ENCODE data around the gene ACP5. TPM values are rescaled to one million over a fixed set of nuclear protein-coding genes. Genes with fewer than 3 reads are reported as not detected.
A peak's percentile ranks its signal among the peaks of the same experiment; 100 is the strongest.

ACP5 gene
- total and polyA plus RNA-seq, 2 of the 8 experiments (the other 6 are each of a cell fraction or from before 2014, with no cell fraction given): 9.0 to 14.3 TPM

DNA sequence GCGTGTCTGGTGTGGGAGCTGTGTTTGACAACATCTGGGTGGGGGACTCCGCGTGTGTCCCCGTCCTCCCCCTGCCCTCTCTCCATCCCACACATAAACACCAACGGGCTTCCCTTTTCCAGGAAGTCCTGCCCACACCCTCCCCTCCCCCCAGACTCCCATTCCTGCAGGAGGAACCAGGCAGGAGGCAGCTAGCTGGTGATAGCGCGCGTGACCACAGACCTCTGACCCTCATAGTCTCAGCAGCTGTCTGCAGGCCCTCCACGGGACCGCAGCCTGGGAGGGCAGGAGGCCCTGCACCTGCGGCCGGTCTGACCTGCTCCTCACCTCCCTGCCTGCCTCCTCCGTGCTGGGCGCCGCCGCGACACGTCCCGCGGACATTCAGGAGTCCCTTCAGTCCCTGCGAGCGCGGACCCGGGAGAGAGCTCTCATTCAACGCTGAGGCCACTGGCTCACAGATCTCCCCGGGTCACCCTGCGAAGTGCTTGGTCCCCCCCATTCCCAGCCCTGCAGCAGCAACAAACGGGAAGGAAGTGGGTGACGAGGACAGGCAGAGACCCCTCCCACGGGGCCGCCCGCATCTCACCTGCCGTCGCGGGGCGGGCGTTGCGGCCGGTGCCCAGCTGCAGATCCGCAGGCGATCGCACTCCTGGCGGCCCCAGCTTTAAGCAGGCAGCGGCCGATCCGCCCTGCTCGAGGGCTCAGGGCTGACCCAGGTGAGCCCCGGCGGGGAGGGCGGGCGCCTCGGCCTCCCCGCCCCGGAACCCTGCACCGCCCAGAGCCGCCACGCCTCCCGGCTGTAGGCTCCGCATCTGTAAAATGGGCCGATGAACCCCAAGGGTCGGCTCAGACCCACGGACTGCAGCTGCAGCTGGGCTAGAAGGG, 1.1 kb upstream of the ACP5 start (continued):
- TF ChIP-seq CHD7 (IDR thresholded peaks at IDR 0.05; ENCODE audit: insufficient replicate concordance, low read length) (no peak), TBP (IDR thresholded peaks at IDR 0.05; ENCODE audit: low read depth, low read length) (no peak; the same call in 1 of the 2 replicates), KDM4A (IDR thresholded peaks at IDR 0.05; ENCODE audit: low read depth, low read length, severe bottlenecking) (peak; percentile 59), SUZ12 (IDR thresholded peaks at IDR 0.05; ENCODE audit: low read length) (0 out of 2 replicates have a peak, but pooled peaks have one; percentile 37), KDM5A (IDR thresholded peaks at IDR 0.05; ENCODE audit: low read length) (no peak), POU5F1 (IDR thresholded peaks at IDR 0.05; ENCODE audit: low read depth, low read length) (no peak), TAF1 (IDR thresholded peaks at IDR 0.05; ENCODE audit: low read depth, low read length) (no peak), SRF (IDR thresholded peaks at IDR 0.05; ENCODE audit: low read depth, low read length) (no peak), TAF7 (optimal IDR thresholded peaks at IDR 0.05; ENCODE audit: borderline replicate concordance, low read depth, low read length) (no peak)
- TF ChIP-seq, protein P1, sequence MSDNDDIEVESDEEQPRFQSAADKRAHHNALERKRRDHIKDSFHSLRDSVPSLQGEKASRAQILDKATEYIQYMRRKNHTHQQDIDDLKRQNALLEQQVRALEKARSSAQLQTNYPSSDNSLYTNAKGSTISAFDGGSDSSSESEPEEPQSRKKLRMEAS (IDR thresholded peaks at IDR 0.05): no peak

All from H1 (cell line).